Brain pericyte (primary cell): Measurements from ENCODE around the gene MARCHF11.

Experiments used
- DNase-seq: peaks from one replicate; pipeline ENCODE4 v3.0.0-alpha.2; 2012; ENCODE audit warnings: low read depth, low spot score

The MARCHF11 gene

DNA sequence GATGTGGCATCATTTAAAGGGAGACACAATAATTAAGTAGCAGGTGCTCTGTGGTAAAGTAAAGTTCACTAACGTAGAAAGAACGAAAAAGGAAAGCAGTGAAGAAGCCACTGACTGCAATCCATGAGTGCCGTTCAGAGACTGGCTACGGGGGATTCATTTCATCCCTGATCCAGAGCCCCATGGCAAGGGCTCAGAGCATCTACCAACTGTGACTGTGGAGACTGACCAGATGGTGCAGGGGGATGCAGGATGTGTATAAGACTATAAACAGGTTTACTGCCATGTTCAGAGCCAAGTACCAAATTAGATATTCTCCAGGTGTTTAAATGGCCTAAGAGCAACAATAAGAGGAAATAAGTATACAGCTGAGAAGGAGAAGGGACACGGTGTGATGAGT lies 47.7 kb downstream of the MARCHF11 start:
- DNase-seq, result no peak

GRCh38 chr5:16128944-16129343 lies 50.6 kb downstream of the MARCHF11 start:
- no peak for DNase-seq

DNA sequence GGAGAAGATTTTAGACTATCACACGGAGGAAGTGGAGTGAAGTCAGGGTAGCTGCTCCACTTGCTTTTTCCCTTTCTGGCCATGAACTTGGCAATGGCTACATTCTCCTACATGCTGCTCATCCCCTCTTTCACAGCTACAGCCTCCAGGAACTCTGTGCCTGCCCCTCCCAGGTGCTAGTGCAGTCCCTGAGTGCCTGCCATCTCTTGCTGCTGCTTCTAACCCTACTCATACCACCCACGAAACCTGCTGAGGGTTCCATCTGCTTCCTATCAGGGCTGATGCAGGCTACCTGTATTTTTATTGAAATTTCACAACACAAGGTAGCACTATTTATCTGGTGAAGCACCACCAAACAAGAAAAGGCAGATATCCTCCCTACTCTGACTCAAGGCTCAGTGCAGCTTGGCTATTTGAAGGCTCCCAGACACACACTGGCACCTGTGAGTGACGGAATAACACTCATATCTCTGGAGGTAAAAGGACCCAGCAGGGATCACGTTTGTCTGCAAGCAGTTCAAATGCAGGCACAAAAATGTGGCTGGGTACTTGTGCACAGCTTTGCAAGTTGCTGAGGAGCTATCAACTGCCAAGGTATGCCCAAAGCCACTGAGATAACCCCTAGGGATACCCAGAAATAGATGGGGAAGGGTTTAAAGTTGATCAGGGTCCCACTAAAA lies 51.6 kb downstream of the MARCHF11 start:
- DNase-seq, result no peak

- DNase-seq, result no peak
These were observed 59.0 kb downstream of the MARCHF11 start for GRCh38 chr5:16120579-16120978.

GRCh38 chr5:16119790-16120189 lies 59.8 kb downstream of the MARCHF11 start:
- no peak for DNase-seq

- DNase-seq, result no peak
These were observed 64.5 kb downstream of the MARCHF11 start for GRCh38 chr5:16115140-16115539.

- no peak for DNase-seq
These were observed 71.2 kb downstream of the MARCHF11 start for GRCh38 chr5:16108418-16108817.

DNA sequence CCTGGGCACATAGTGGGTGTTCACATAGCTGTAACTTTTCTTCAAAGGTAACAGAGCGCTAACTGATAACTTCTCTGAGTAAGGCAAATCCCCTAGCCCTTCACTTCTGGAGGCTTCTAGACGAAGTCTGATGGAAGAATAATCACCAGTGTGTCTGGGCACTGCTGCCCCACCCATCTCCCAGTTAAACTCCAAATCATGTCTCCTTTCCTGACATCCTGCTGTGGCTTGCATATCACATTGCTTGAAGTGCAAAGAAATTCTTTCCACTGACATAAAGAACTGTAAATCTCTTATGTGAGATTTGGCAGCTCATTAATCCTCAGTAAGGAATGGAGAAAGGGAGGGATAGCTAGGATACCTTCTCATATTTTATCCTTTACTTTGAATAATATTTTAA lies 74.6 kb downstream of the MARCHF11 start:
- no peak for DNase-seq

- DNase-seq, result no peak
These were observed 84.0 kb downstream of the MARCHF11 start for GRCh38 chr5:16095612-16096011.

- DNase-seq, result no peak
These were observed 89.3 kb downstream of the MARCHF11 start for GRCh38 chr5:16090270-16090669.

DNA sequence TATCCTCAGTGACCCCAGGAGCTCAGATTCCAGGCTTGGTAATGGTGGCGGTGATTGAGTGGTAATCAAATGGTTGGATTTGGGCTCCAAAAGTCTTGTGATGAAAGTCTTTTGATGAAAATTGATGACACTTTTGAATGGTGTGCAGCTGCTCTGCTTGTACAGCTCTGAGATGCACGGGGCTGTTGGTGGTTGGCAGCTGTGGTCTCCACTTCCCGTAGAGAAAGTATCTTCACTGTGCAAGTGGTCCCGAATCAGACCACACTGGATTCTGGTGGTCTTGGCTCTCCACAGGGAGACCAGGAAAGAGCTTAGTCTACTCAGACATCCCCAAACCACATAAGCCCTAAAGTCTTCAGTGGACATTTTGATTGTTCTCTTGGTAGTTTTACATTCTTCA lies 96.6 kb downstream of the MARCHF11 start:
- no peak for DNase-seq

- no peak for DNase-seq
These were observed 97.5 kb downstream of the MARCHF11 start for GRCh38 chr5:16082053-16082452.

DNA sequence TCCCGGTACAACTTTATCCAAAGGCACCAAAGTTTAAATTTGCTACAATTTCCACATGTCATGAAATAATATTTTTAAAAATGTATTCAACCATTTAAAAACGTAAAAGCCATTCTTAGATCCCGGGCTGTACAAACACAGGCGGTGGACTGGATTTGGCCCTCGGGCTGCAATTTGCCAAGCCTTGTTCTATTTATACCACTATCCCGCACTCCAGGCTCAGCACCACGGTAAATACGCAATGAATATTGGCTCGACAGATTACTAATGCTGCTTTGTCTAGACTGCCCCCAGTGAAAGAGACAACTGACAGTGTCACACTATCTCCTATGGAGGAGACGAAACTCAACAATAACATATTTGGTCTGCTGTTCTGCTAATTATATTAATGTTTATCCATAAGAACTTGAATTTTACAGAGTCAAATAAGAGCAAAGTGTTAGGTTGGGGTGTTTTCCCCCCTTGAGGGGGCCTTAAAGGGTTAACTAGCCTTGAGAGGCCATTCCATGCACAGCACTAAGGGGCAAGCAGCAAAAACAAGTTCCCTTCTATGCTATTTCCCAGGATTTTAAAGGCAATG lies 98.1 kb downstream of the MARCHF11 start:
- DNase-seq, result no peak

GRCh38 chr5:16076657-16077056 lies 102.9 kb downstream of the MARCHF11 start:
- DNase-seq, result no peak

GRCh38 chr5:16074358-16074757 lies 105.2 kb downstream of the MARCHF11 start:
- DNase-seq, result no peak

DNA sequence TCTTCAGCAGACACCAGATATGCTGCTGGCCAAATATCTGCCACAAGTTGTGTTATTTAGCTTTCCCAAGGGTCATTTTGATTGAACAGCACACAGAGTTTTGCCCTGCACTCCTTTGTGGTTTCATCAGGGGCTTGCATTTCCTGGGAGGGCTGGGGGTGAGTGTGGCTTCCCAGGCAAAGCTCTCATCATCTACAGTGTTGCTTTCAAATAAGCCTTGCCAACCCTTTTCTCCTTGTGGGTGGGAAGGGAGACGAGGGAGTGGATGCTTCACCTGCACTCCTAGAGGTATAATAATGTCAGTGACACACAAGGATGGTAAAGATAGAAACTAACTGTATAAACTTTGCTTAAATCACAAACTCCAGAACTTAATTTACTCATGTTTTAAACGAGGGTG lies 107.0 kb downstream of the MARCHF11 start:
- DNase-seq, result no peak

GRCh38 chr5:16067415-16067814 lies 112.2 kb downstream of the MARCHF11 start:
- no peak for DNase-seq

- DNase-seq, result no peak
These were observed 112.8 kb downstream of the MARCHF11 start for GRCh38 chr5:16066810-16067209.

- no peak for DNase-seq
These were observed 113.3 kb downstream of the MARCHF11 start for GRCh38 chr5:16066320-16066719.

DNA sequence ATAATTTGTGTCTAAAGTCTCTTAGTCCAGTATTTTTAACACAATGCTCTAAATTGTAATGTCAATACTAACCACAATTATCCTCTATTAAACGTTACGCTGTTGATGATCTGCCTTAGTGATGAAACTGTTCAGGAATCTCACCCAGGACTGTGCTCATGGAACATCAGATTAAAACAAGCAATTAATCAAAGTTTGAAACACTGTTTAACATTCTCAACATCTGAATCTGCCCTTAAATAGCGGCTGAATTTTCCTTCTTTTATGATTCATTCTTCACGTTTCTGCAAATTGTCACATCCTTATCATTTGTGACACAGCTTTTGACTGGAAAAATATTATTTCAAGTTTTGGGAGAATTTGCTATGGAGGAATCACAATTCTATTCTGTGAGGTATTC lies 113.8 kb downstream of the MARCHF11 start:
- DNase-seq, result no peak

DNA sequence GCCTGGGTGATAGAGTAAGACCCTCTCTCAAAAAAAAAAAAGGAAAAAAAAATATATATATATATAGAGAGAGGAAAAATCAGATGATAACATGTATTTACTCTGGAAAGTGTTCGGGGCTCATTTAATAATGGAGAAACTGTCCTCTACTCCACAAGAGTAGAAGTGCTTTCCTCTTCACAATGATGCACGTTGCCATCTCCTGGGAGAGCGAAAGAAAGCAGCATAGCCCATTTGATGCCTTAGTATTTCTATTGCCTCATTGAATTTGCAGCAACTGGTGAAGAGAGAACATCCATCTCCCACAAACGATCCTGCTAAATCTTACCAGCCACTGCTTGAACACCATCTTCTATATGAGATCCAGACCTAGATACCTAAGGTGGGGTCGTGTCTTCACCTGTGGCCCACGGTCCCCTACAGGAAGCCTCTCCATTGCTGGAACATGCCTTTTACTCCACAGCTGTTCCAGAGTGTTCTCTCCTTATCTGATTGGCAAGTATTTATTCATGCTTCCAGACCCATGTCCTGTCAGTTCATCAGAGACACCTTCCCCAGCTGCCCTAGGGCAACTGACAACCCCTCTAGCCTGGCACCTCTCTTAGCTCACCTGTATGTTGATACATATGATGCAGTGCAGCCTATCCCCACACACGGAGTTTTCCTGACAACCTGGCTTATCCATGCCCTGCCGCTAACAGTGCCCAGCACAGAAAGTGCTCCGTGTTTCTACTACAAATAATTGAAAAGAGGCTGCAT lies 115.3 kb downstream of the MARCHF11 start:
- DNase-seq, result no peak

GRCh38 chr5:16061163-16061562 lies 118.4 kb downstream of the MARCHF11 start:
- no peak for DNase-seq

DNA sequence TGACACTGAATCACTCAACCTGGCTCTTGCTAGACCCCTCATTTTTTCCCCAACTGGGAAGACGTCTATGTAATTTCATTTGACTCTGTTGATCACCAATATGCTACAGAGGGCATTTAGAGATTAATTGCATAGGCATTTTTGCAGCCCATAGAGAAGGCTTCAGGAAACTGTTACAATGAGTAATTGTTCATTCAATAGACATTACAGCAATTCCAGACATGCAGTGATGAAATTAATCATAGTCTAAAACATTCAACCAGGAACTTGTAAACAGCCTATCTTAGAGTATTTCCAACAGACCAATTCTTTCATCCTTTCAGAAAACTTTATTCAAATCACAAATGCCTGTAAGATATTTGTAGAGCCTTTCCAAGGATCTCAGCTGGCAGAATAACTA lies 122.3 kb downstream of the MARCHF11 start:
- no peak for DNase-seq
